ENCODE measurements around the gene ALDOB. TPM values are rescaled to one million over a fixed set of nuclear protein-coding genes. Genes with fewer than 3 reads are reported as not detected.
"Not testable (repeated sequence)": the region's sequence is repeated elsewhere in the genome, so short reads cannot be mapped to it uniquely, and the experiment has no call there.

ALDOB gene
- total RNA-seq, 2 donors from 2014 or later = 0.29 TPM; not detected in 1

- peak; percentile 74 for TF ChIP-seq CTCF (conservative IDR thresholded peaks at IDR 0.05)
- H3K9me3 Mint-ChIP-seq = peaks cover 57% of the 10 kb centered on the region
- no peaks in the 10 kb centered on the region for H3K27me3 Mint-ChIP-seq (ENCODE audit: insufficient read depth)
- H3K4me3 ChIP-seq (ENCODE audit: low read length) = no peak overlapping the region
- no peak overlapping the region for H3K4me3 Mint-ChIP-seq
- H3K9ac ChIP-seq (ENCODE audit: extremely low read depth, low read length, poor library complexity, severe bottlenecking) = no peak overlapping the region
- peaks cover 54% of the 10 kb centered on the region for H3K9me3 ChIP-seq (ENCODE audit: control insufficient read depth, low read length)
- 75 to 82% methylated on average over 5 to 6 of the region's 6 CpGs for WGBS, 2 experiments (ENCODE audit: insufficient coverage in 1 of 2, insufficient read length in 1 of 2)
- peaks cover 43% of the 10 kb centered on the region for H3K36me3 ChIP-seq (ENCODE audit: control insufficient read depth, insufficient read depth, low read length)
- H3K27ac Mint-ChIP-seq = no peak overlapping the region
- no peak overlapping the region for H3K27ac ChIP-seq (ENCODE audit: low read depth, low read length)
- peaks cover 73% of the 10 kb centered on the region for H3K36me3 Mint-ChIP-seq (ENCODE audit: low read depth)
- no peak for DNase-seq
- H3K27me3 ChIP-seq (ENCODE audit: control insufficient read depth, insufficient read depth, low read length, poor library complexity, severe bottlenecking) = no peaks in the 10 kb centered on the region
- H3K4me1 ChIP-seq (ENCODE audit: control insufficient read depth, insufficient read depth, low read length) = no peaks in the 10 kb centered on the region
- H3K4me1 Mint-ChIP-seq = peaks cover 3% of the 10 kb centered on the region
These were observed 47.6 kb downstream of the ALDOB start for GRCh38 chr9:101387871-101388506.

GRCh38 chr9:101384873-101385536, 50.6 kb downstream of the ALDOB start, which contains the start of gene BAAT:
TSS of gene BAAT (minus strand) at chr9:101385006. CDS start at chr9:101371404, 13,602 bp downstream.
- H3K27ac Mint-ChIP-seq, H3K4me3 Mint-ChIP-seq: not testable (repeated sequence)
- peaks cover 43% of the 10 kb centered on the region for H3K36me3 Mint-ChIP-seq (ENCODE audit: low read depth)

GRCh38 chr9:101383361-101383760, 52.2 kb downstream of the ALDOB start:
- H3K4me1 Mint-ChIP-seq = peaks cover 3% of the 10 kb centered on the region
- Histone ChIP-seq H3K9me3 (ENCODE audit: control insufficient read depth, low read length) (peaks cover 35% of the 10 kb centered on the region), H3K27ac (ENCODE audit: low read depth, low read length) (no peak overlapping the region), H3K9ac (ENCODE audit: extremely low read depth, low read length, poor library complexity, severe bottlenecking) (no peak overlapping the region), H3K27me3 (ENCODE audit: control insufficient read depth, insufficient read depth, low read length, poor library complexity, severe bottlenecking) (no peaks in the 10 kb centered on the region), H3K4me1 (ENCODE audit: control insufficient read depth, insufficient read depth, low read length) (no peaks in the 10 kb centered on the region), H3K36me3 (ENCODE audit: control insufficient read depth, insufficient read depth, low read length) (peaks cover 19% of the 10 kb centered on the region), H3K4me3 (ENCODE audit: low read length) (no peak overlapping the region)
- no peak overlapping the region for H3K27ac Mint-ChIP-seq
- H3K36me3 Mint-ChIP-seq (ENCODE audit: low read depth) = peaks cover 33% of the 10 kb centered on the region
- WGBS, 2 experiments (ENCODE audit: insufficient coverage in 1 of 2, insufficient read length in 1 of 2) = 84% methylated on average over 2 of the region's 2 CpGs; no CpG with 5 or more reads in 1 of the 2 experiments
- H3K9me3 Mint-ChIP-seq = peaks cover 36% of the 10 kb centered on the region
- H3K4me3 Mint-ChIP-seq = no peak overlapping the region
- no peak for DNase-seq
- no peak for TF ChIP-seq CTCF (conservative IDR thresholded peaks at IDR 0.05)
- H3K27me3 Mint-ChIP-seq (ENCODE audit: insufficient read depth) = no peaks in the 10 kb centered on the region

More at GRCh38 chr9:101384873-101385536, 50.6 kb downstream of the ALDOB start, which contains the start of gene BAAT:
- H3K27ac ChIP-seq (ENCODE audit: low read depth, low read length); DNase-seq; H3K27me3 ChIP-seq (ENCODE audit: control insufficient read depth, insufficient read depth, low read length, poor library complexity, severe bottlenecking); H3K27me3 Mint-ChIP-seq (ENCODE audit: insufficient read depth); H3K4me1 Mint-ChIP-seq; H3K4me1 ChIP-seq (ENCODE audit: control insufficient read depth, insufficient read depth, low read length); H3K9ac ChIP-seq (ENCODE audit: extremely low read depth, low read length, poor library complexity, severe bottlenecking): not testable (repeated sequence)
- H3K9me3 Mint-ChIP-seq = peaks cover 36% of the 10 kb centered on the region
- Histone ChIP-seq H3K36me3 (ENCODE audit: control insufficient read depth, insufficient read depth, low read length) (peaks cover 35% of the 10 kb centered on the region), H3K4me3 (ENCODE audit: low read length) (peak within 1 kb of the TSS; percentile 17), H3K9me3 (ENCODE audit: control insufficient read depth, low read length) (peaks cover 44% of the 10 kb centered on the region)
- WGBS, 2 experiments (ENCODE audit: insufficient coverage in 1 of 2, insufficient read length in 1 of 2) = 82 to 93% methylated on average over 6 to 11 of the region's 11 CpGs

Data from endodermal cell (in vitro differentiated cells).